ENCODE results near the gene CLTCL1. TPM values are rescaled to one million over a fixed set of nuclear protein-coding genes. Genes with fewer than 3 reads are reported as not detected.
"Not testable (repeated sequence)": the region's sequence is repeated elsewhere in the genome, so short reads cannot be mapped to it uniquely, and the experiment has no call there.

CLTCL1 gene
- total RNA-seq, 1 donor, result 7.1 TPM

DNA sequence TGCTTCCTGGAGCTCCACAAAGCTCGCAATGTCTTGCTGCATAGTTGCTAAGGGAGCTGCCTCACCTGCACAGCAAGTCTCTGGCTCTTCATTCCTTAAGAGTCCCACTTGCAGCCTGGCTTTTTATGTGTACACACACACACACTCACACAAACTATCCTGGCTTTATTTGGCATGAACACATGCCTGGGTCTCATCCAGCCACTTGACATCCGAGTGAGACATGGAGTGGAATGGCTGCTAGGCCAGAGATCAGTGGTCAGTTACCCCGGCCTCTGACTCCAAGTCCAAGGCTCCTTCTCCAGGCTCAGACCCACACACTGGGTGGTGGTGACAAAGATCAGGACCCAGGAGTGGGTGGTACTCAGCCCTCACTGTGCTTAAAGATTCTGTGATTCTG lies 37.9 kb upstream of the CLTCL1 start:
- TF ChIP-seq, protein P1, sequence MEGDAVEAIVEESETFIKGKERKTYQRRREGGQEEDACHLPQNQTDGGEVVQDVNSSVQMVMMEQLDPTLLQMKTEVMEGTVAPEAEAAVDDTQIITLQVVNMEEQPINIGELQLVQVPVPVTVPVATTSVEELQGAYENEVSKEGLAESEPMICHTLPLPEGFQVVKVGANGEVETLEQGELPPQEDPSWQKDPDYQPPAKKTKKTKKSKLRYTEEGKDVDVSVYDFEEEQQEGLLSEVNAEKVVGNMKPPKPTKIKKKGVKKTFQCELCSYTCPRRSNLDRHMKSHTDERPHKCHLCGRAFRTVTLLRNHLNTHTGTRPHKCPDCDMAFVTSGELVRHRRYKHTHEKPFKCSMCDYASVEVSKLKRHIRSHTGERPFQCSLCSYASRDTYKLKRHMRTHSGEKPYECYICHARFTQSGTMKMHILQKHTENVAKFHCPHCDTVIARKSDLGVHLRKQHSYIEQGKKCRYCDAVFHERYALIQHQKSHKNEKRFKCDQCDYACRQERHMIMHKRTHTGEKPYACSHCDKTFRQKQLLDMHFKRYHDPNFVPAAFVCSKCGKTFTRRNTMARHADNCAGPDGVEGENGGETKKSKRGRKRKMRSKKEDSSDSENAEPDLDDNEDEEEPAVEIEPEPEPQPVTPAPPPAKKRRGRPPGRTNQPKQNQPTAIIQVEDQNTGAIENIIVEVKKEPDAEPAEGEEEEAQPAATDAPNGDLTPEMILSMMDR (IDR thresholded peaks at IDR 0.05; ENCODE audit: insufficient read depth, low read length), result no peak
- DNase-seq (ENCODE audit: low read depth), result no peak
- H3K4me3 ChIP-seq (ENCODE audit: low read depth, low read length), result no peak overlapping the region

DNA sequence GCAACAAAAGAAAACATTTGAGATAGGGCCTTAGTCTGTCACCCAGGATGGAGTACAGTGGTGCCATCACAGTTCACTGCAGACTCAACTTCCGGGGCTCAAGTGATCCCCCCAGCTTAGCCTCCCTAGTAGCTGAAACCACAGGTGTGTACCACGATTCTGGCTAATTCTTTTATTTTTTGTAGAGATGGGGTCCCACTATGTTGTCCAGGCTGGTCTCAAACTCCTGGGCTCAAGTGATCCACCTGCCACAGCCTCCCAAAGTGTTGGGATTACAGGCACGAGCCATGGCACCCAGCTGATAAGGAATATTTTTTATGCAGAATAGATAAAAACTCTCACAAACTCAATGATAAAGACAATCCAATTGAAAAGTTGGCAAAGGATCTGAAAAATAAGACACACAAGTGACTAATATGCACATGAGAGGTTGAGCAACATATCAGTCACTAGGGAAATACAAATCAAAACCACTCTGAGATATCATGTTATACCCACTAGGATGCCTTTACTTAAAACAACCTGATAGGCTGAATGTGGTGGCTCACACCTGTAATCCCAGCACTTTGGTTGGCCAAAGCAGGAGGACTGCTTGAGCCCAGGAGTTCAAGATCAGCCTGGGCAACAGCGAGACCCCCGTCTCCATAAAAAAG lies 33.9 kb upstream of the CLTCL1 start:
- DNase-seq (ENCODE audit: low read depth), result peak; percentile 42
- H3K4me3 ChIP-seq (ENCODE audit: low read depth, low read length), result no peak overlapping the region
- TF ChIP-seq, protein P1 (IDR thresholded peaks at IDR 0.05; ENCODE audit: insufficient read depth, low read length), result no peak

GRCh38 chr22:19323420-19323819 lies 31.9 kb upstream of the CLTCL1 start:
- H3K4me3 ChIP-seq (ENCODE audit: low read depth, low read length); DNase-seq (ENCODE audit: low read depth): not testable (repeated sequence)

GRCh38 chr22:19321757-19322156 lies 30.2 kb upstream of the CLTCL1 start:
- TF ChIP-seq, protein P1 (IDR thresholded peaks at IDR 0.05; ENCODE audit: insufficient read depth, low read length), result no peak
- no peak for DNase-seq (ENCODE audit: low read depth)
- no peak overlapping the region for H3K4me3 ChIP-seq (ENCODE audit: low read depth, low read length)

- DNase-seq (ENCODE audit: low read depth); H3K4me3 ChIP-seq (ENCODE audit: low read depth, low read length): not testable (repeated sequence)
These were observed 28.6 kb upstream of the CLTCL1 start for GRCh38 chr22:19320136-19320535.

DNA sequence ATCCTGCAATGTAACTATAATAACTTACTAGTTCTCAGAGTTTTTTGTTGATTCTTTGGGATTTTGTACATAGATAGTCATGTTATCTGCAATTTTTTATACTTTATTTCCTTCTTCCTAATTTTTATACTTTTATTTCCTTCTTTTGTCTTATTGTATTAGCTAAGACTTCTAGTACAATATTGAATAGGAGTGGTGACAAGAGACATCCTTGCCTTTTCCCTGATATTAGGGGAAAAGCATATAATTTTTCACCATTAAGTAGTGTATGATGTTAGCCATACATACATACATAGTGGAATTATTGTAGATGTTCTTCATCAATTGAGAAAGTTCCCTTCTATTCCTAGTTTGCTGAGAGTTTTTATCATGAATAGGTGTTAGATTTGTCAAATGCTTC lies 27.8 kb upstream of the CLTCL1 start:
- TF ChIP-seq, protein P1 (IDR thresholded peaks at IDR 0.05; ENCODE audit: insufficient read depth, low read length), result no peak
- no peak for DNase-seq (ENCODE audit: low read depth)

DNA sequence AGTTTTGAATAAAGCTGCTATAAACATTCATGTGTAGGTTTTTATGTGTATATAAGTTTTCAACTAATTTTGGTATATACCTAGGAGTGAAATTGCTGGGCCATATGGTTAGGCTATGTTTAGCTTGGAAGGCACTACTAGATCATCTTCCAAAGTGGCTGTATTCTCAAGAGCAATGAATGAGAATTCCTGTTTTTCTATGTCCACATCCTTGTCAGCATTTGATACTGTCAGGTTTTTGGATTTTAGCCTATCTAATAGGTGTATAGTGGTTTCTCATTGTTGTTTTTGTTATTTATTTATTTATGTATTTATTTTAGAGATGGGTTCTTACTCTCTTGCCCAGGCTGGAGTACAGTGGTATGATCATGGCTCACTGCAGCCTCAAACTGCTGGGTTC lies 26.3 kb upstream of the CLTCL1 start:
- H3K4me3 ChIP-seq (ENCODE audit: low read depth, low read length), result no peak overlapping the region
- TF ChIP-seq, protein P1 (IDR thresholded peaks at IDR 0.05; ENCODE audit: insufficient read depth, low read length), result no peak
- DNase-seq (ENCODE audit: low read depth), result no peak

More for the DNA sequence above, 27.8 kb upstream of the CLTCL1 start:
- H3K4me3 ChIP-seq (ENCODE audit: low read depth, low read length), result no peak overlapping the region

DNA sequence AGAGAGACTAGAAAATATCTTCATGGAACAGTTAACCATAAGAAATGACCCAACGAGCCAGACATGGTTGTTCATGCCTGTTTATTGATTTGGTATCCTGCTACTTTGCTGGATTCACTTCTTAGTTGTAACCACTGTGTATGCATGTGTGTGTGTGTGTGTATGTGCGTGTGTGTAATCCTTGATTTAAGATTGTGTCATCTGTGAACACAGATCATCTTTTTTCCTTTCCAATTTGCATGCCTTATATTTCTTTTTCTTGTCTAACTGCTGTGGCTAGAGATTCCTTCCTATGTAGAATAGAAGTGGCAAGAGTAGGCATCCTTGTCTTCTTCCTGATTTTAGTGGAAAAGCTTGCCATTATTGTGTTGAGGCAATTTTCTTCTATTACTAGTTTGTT lies 16.4 kb upstream of the CLTCL1 start:
- H3K4me3 ChIP-seq (ENCODE audit: low read depth, low read length), result no peak overlapping the region
- TF ChIP-seq, protein P1 (IDR thresholded peaks at IDR 0.05; ENCODE audit: insufficient read depth, low read length), result no peak
- DNase-seq (ENCODE audit: low read depth), result no peak

GRCh38 chr22:19306535-19306934 lies 15.0 kb upstream of the CLTCL1 start:
- not testable (repeated sequence) for DNase-seq (ENCODE audit: low read depth); H3K4me3 ChIP-seq (ENCODE audit: low read depth, low read length)

All from fibroblast of the aortic adventitia (primary cell).